ENCODE measurements around the gene RAD51B. TPM values are rescaled to one million over a fixed set of nuclear protein-coding genes. Genes with fewer than 3 reads are reported as not detected.

The RAD51B gene
- total RNA-seq, 1 experiment from 2014 or later = 28.9 TPM

- in situ Hi-C loops (cut with HindIII; ENCODE audit: low pct_unique_long_range_greater_than_20kb, low sequenced_read_pairs) = no loop called here
- DNase-seq (ENCODE audit: low read depth, low spot score) = no peak
Measured at GRCh38 chr14:68639000-68639757, 819.6 kb downstream of the RAD51B start.

GRCh38 chr14:68639758-68640574, 820.4 kb downstream of the RAD51B start:
- DNase-seq (ENCODE audit: low read depth, low spot score) = no peak
- in situ Hi-C loops (cut with HindIII; ENCODE audit: low pct_unique_long_range_greater_than_20kb, low sequenced_read_pairs) = no loop called here

- in situ Hi-C loops (cut with HindIII; ENCODE audit: low pct_unique_long_range_greater_than_20kb, low sequenced_read_pairs) = no loop called here
- no peak for DNase-seq (ENCODE audit: low read depth, low spot score)
Measured at GRCh38 chr14:68643673-68644072, 824.1 kb downstream of the RAD51B start.

- in situ Hi-C loops (cut with HindIII; ENCODE audit: low pct_unique_long_range_greater_than_20kb, low sequenced_read_pairs) = no loop called here
- DNase-seq (ENCODE audit: low read depth, low spot score) = no peak
Measured at GRCh38 chr14:68644101-68644500, 824.5 kb downstream of the RAD51B start.

- DNase-seq (ENCODE audit: low read depth, low spot score) = no peak
- in situ Hi-C loops (cut with HindIII; ENCODE audit: low pct_unique_long_range_greater_than_20kb, low sequenced_read_pairs) = no loop called here
Measured at GRCh38 chr14:68645371-68645770, 825.8 kb downstream of the RAD51B start.

- no peak for DNase-seq (ENCODE audit: low read depth, low spot score)
- in situ Hi-C loops (cut with HindIII; ENCODE audit: low pct_unique_long_range_greater_than_20kb, low sequenced_read_pairs) = no loop called here
Measured at GRCh38 chr14:68649476-68650189, 830.1 kb downstream of the RAD51B start.

GRCh38 chr14:68650404-68650994, 830.9 kb downstream of the RAD51B start:
- no peak for DNase-seq (ENCODE audit: low read depth, low spot score)
- in situ Hi-C loops (cut with HindIII; ENCODE audit: low pct_unique_long_range_greater_than_20kb, low sequenced_read_pairs) = no loop called here

- no peak for DNase-seq (ENCODE audit: low read depth, low spot score)
- in situ Hi-C loops (cut with HindIII; ENCODE audit: low pct_unique_long_range_greater_than_20kb, low sequenced_read_pairs) = no loop called here
Measured at GRCh38 chr14:68651075-68651474, 831.5 kb downstream of the RAD51B start.

- in situ Hi-C loops (cut with HindIII; ENCODE audit: low pct_unique_long_range_greater_than_20kb, low sequenced_read_pairs) = no loop called here
- DNase-seq (ENCODE audit: low read depth, low spot score) = no peak
Measured at GRCh38 chr14:68651652-68652432, 832.3 kb downstream of the RAD51B start.

GRCh38 chr14:68652433-68652690, 832.8 kb downstream of the RAD51B start:
- in situ Hi-C loops (cut with HindIII; ENCODE audit: low pct_unique_long_range_greater_than_20kb, low sequenced_read_pairs) = no loop called here
- no peak for DNase-seq (ENCODE audit: low read depth, low spot score)

- in situ Hi-C loops (cut with HindIII; ENCODE audit: low pct_unique_long_range_greater_than_20kb, low sequenced_read_pairs) = no loop called here
- no peak for DNase-seq (ENCODE audit: low read depth, low spot score)
Measured at GRCh38 chr14:68653108-68653507, 833.5 kb downstream of the RAD51B start.

- DNase-seq (ENCODE audit: low read depth, low spot score) = no peak
- in situ Hi-C loops (cut with HindIII; ENCODE audit: low pct_unique_long_range_greater_than_20kb, low sequenced_read_pairs) = no loop called here
Measured at GRCh38 chr14:68653804-68654203, 834.2 kb downstream of the RAD51B start.

GRCh38 chr14:68654471-68654941, 834.9 kb downstream of the RAD51B start:
- DNase-seq (ENCODE audit: low read depth, low spot score) = no peak
- in situ Hi-C loops (cut with HindIII; ENCODE audit: low pct_unique_long_range_greater_than_20kb, low sequenced_read_pairs) = no loop called here

GRCh38 chr14:68655021-68655831, 835.6 kb downstream of the RAD51B start:
- in situ Hi-C loops (cut with HindIII; ENCODE audit: low pct_unique_long_range_greater_than_20kb, low sequenced_read_pairs) = no loop called here
- peak; percentile 30 for DNase-seq (ENCODE audit: low read depth, low spot score)

GRCh38 chr14:68655911-68656316, 836.3 kb downstream of the RAD51B start:
- in situ Hi-C loops (cut with HindIII; ENCODE audit: low pct_unique_long_range_greater_than_20kb, low sequenced_read_pairs) = no loop called here
- no peak for DNase-seq (ENCODE audit: low read depth, low spot score)

GRCh38 chr14:68656452-68656851, 836.9 kb downstream of the RAD51B start:
- in situ Hi-C loops (cut with HindIII; ENCODE audit: low pct_unique_long_range_greater_than_20kb, low sequenced_read_pairs) = no loop called here
- DNase-seq (ENCODE audit: low read depth, low spot score) = no peak

All from SK-MEL-5 (cell line).